Keratinocyte (primary cell): Measurements from ENCODE around the gene SORBS1. TPM values are rescaled to one million over a fixed set of nuclear protein-coding genes. Genes with fewer than 3 reads are reported as not detected.

ENCODE experiments used
- DNase-seq: peaks from one replicate; pipeline ENCODE4 v3.0.0-alpha.2; 2011; ENCODE audit warnings: low read depth, missing footprints, low spot score
- FAIRE-seq: peaks from 2 replicates; lab custom pipeline; 2011; peaks lifted over from hg19 to GRCh38; lab: Jason Lieb, UNC
- H2AFZ ChIP-seq: 2 replicates; pipeline ENCODE4 v1.6.0; 2012; ENCODE audit warnings: low read length, control low read depth, inconsistent platforms; ENCODE audit not compliant: control insufficient read depth
- H3K27ac ChIP-seq: 2 replicates; pipeline ENCODE4 v1.5.1; 2011; ENCODE audit warnings: low read length; ENCODE audit not compliant: control insufficient read depth, insufficient read depth
- H3K27me3 ChIP-seq: 3 replicates; pipeline ENCODE4 v1.6.0; 2011; ENCODE audit warnings: low read length; ENCODE audit not compliant: control insufficient read depth, insufficient read depth; ENCODE audit errors: extremely low read depth
- H3K36me3 ChIP-seq, 2 experiments: 2 replicates in 1 of 2; 3 replicates in 1 of 2; pipeline ENCODE4 v1.5.1; 2011; ENCODE audit warnings: low read length in 2 of 2, mild to moderate bottlenecking in 1 of 2; ENCODE audit not compliant: control insufficient read depth in 2 of 2, insufficient read depth in 2 of 2; ENCODE audit errors: extremely low read depth in 1 of 2
- H3K4me1 ChIP-seq: 3 replicates; pipeline ENCODE4 v1.5.1; 2011; ENCODE audit warnings: low read length; ENCODE audit not compliant: control insufficient read depth, insufficient read depth; ENCODE audit errors: extremely low read depth
- H3K4me2 ChIP-seq: 3 replicates; pipeline ENCODE4 v1.6.0; 2011; ENCODE audit warnings: low read depth, low read length; ENCODE audit not compliant: control insufficient read depth, insufficient read depth; ENCODE audit errors: extremely low read depth
- H3K4me3 ChIP-seq, 3 experiments: fragments of 200-600 bp in 1 of 3; sonication (generic) in 1 of 3; 2 replicates in 2 of 3; 3 replicates in 1 of 3; pipeline ENCODE4 v1.5.1; 2011 to 2016; ENCODE audit warnings: low read length in 3 of 3, mild to moderate bottlenecking in 3 of 3, control low read depth in 2 of 3, inconsistent platforms in 1 of 3, low read depth in 1 of 3, mixed read lengths in 1 of 3, mixed run types in 1 of 3, moderate library complexity in 1 of 3; ENCODE audit not compliant: control insufficient read depth in 2 of 3, insufficient read depth in 2 of 3; ENCODE audit errors: extremely low read depth in 1 of 3
- H3K79me2 ChIP-seq: 2 replicates; pipeline ENCODE4 v1.6.0; 2012; ENCODE audit warnings: low read length; ENCODE audit not compliant: control insufficient read depth, insufficient read depth
- H3K9ac ChIP-seq: 3 replicates; pipeline ENCODE4 v1.6.0; 2011; ENCODE audit warnings: low read length; ENCODE audit not compliant: control insufficient read depth, insufficient read depth; ENCODE audit errors: extremely low read depth
- H3K9me1 ChIP-seq: 3 replicates; pipeline ENCODE4 v1.6.0; 2011; ENCODE audit warnings: low read length; ENCODE audit not compliant: control insufficient read depth, insufficient read depth; ENCODE audit errors: extremely low read depth
- H3K9me3 ChIP-seq: 2 replicates; pipeline ENCODE4 v1.5.1; 2012; ENCODE audit warnings: low read depth, low read length; ENCODE audit not compliant: control insufficient read depth
- H4K20me1 ChIP-seq: 3 replicates; pipeline ENCODE4 v1.6.0; 2011; ENCODE audit warnings: low read length; ENCODE audit not compliant: control insufficient read depth, insufficient read depth; ENCODE audit errors: extremely low read depth
- CTCF ChIP-seq, 3 experiments: IDR thresholded peaks in 1 of 3; conservative IDR thresholded peaks in 1 of 3; optimal IDR thresholded peaks in 1 of 3; 2 replicates in 2 of 3; 3 replicates in 1 of 3; pipeline versions ENCODE3 to v1.5.1; 2011; ENCODE audit warnings: low read length in 3 of 3, mild to moderate bottlenecking in 3 of 3, moderate library complexity in 2 of 3, control low read depth in 1 of 3, inconsistent platforms in 1 of 3; ENCODE audit not compliant: insufficient read depth in 2 of 3; ENCODE audit errors: extremely low read depth in 1 of 3
- EZH2 ChIP-seq: IDR thresholded peaks from one replicate; pipeline ENCODE4 v1.6.1; 2012; ENCODE audit warnings: inconsistent platforms, mild to moderate bottlenecking, low read length, moderate library complexity
- dilution Hi-C: fragments of 300-500 bp; cut with MboI; formaldehyde crosslinking; loops from one replicate; pipeline ENCODE4 v1.7.0; 2020; ENCODE audit warnings: low sequenced_read_pairs; ENCODE audit not compliant: extremely low pct_ligation_motif_present
- polyA plus RNA-seq, 5 experiments: library from polyadenylated mRNA; depleted of rRNA in 3 of 5; stranded (reverse) in 3 of 5; stranded (forward) in 1 of 5; unstranded in 1 of 5; fragments of >200 nt; gene quantifications; 1 replicate in 1 of 5; 2 replicates in 3 of 5; 3 replicates in 1 of 5; pipeline versions ENCODE4 v1.2.1 to v1.2.3, GENCODE V29; 2011 to 2012; ENCODE audit warnings: missing spikeins in 2 of 5, low read depth in 1 of 5, low replicate concordance in 1 of 5

SORBS1 gene
- polyA plus RNA-seq, 1 donor (not counting 4 experiments of a cell fraction or from before 2014, with no cell fraction given): 0.42 TPM

DNA sequence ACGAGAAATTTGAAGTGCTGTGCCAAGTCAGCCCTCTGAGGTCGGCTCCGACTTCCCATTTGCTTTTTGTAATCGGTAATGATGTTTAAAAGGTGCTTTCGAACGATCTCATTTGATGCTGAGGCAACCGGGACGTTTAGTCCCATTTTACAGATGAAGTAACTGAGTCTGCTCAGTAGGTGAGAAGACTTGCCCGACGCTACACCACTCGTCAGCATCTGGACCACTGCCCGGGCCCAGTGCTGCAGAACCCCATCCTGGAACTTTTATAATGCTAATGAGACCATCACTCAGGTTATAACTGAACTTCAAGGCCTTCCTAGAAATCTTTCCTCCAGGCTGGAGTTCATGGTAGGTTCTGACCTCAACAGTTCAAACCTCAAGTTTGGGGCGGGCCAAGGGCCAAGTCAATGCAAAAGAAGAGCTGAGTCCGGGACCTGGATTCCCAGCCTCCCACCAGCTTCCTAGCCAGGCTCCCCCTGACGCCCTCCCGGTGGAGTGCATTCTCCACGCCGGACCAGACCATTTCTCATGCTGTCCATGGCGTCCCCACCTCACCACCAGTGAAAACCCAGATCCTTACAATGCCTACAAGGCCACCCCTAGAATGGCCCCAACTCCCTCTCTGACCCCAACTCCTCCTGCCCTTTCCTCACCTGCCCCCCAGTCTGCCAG, 269.7 kb downstream of the SORBS1 start:
- H3K9me3 ChIP-seq: no peaks in the 10 kb centered on the region
- peaks cover 42% of the 10 kb centered on the region for H3K4me1 ChIP-seq

DNA sequence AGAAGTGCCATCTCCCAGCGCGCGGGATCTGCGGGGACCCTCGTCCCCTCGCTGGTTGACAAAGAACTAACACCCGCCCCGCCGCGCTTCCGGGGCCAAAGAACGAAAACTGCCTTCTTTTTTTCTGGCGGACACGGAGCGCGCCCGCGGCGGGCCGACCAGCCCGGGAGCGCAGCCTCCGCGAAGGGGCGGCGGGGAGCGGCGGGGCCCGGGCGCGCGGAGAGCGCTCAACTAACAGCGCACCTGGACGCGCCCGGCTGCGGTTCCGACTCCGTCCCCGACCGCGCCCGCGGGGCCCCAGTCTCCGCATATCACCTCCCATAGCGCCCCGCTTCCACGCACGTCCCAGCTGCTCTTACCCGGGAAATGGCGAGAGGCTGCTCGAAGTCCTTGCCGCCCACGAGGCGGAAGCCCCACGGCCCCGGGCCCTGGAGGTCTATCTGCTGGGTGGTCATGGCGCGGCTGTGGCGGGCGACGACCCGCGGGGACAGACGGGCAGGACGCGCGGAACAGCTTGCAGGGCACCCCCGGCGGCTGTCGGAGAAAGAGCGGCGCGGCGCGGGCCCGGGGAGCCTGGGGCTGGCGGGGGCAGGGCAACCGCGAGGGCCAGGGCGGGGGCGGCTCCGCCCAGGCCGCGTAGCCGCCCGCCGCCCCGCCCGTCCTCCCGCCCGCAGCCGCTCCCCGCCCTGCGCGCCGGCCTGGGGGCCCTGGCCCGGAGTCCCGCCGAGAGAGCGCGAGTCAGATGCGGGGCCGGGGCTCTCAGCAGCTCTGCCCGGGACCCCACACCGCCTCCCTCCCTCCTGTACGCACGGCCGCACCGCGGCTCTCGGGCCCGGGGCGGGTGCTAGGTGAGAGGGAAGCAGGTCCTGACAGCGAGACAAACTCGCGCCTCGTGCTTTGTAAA, 270.5 kb downstream of the SORBS1 start, which contains the start of gene PDLIM1:
TSS of gene PDLIM1 (minus strand) at position 543 of the 904 bp plus-strand sequence. CDS start at position 455, 88 bp downstream.
- Histone ChIP-seq H3K4me3 (peak within 1 kb of the TSS; percentile 70 to 97 (median 74)), H4K20me1 (peaks cover 8% of the 10 kb centered on the region), H3K4me1 (peaks cover 42% of the 10 kb centered on the region), H2AFZ (peak within 1 kb of the TSS; percentile 67), H3K9me3 (no peaks in the 10 kb centered on the region), H3K36me3 (peaks cover 0 to 5% of the 10 kb centered on the region in 2 experiments), H3K9me1 (peaks cover 2% of the 10 kb centered on the region), H3K4me2 (peak within 1 kb of the TSS; percentile 99), H3K27ac (peak within 1 kb of the TSS; percentile 84), H3K79me2 (peaks cover 50% of the 10 kb centered on the region), H3K9ac (peak within 1 kb of the TSS; percentile 85), H3K27me3 (no peaks in the 10 kb centered on the region)
- dilution Hi-C loops: no loop called here
- TF ChIP-seq EZH2: no peak
- TF ChIP-seq CTCF (optimal IDR thresholded peaks at IDR 0.05 in 1 of 3, IDR thresholded peaks at IDR 0.05 in 1 of 3, conservative IDR thresholded peaks at IDR 0.05 in 1 of 3; ENCODE audit: extremely low read depth in 1 of 3, insufficient read depth in 2 of 3, low read length in 3 of 3): peak in 2 of 3 experiments; percentile 25 to 40
- FAIRE-seq (no peak), DNase-seq (no peak)

More for the DNA sequence above, 269.7 kb downstream of the SORBS1 start:
- H3K4me3 ChIP-seq: peak overlapping the region; percentile 24 to 34 (median 31)
- H3K4me2 ChIP-seq: peak overlapping the region; percentile 65
- DNase-seq: no peak
- peaks cover 0 to 5% of the 10 kb centered on the region in 2 experiments for H3K36me3 ChIP-seq
- peaks cover 2% of the 10 kb centered on the region for H3K9me1 ChIP-seq
- H2AFZ ChIP-seq: peak overlapping the region; percentile 67
- peak overlapping the region; percentile 85 for H3K9ac ChIP-seq
- no peak for TF ChIP-seq CTCF (optimal IDR thresholded peaks at IDR 0.05 in 1 of 3, IDR thresholded peaks at IDR 0.05 in 1 of 3, conservative IDR thresholded peaks at IDR 0.05 in 1 of 3; ENCODE audit: extremely low read depth in 1 of 3, insufficient read depth in 2 of 3, low read length in 3 of 3)
- no peak for TF ChIP-seq EZH2
- H4K20me1 ChIP-seq: peaks cover 8% of the 10 kb centered on the region
- peaks cover 43% of the 10 kb centered on the region for H3K79me2 ChIP-seq
- no peak for FAIRE-seq
- peak overlapping the region; percentile 61 for H3K27ac ChIP-seq
- no peaks in the 10 kb centered on the region for H3K27me3 ChIP-seq
- dilution Hi-C loops: no loop called here
